Subcutaneous adipose tissue (tissue), 4 donors: Measurements from ENCODE around the gene PPP1R16B. TPM values are rescaled to one million over a fixed set of nuclear protein-coding genes. Genes with fewer than 3 reads are reported as not detected.

Experiments
- total RNA-seq, 4 donors: library from RNA; depleted of rRNA; stranded (reverse); fragments of >200 nt; gene quantifications; one replicate each; pipeline ENCODE4 v1.1.0, GENCODE V29; 2016
- TF ChIP-seq, protein P1 (sequence below): fragments of 450-650 bp; IDR thresholded peaks from one replicate; pipeline ENCODE4 v1.5.1; 2016; ENCODE audit warnings: low read depth, mild to moderate bottlenecking, control low read depth, antibody characterized with exemption, moderate library complexity

Gene PPP1R16B
- total RNA-seq, 4 donors from 2014 or later: 3.1 to 37.3 (median 4.9) TPM

DNA sequence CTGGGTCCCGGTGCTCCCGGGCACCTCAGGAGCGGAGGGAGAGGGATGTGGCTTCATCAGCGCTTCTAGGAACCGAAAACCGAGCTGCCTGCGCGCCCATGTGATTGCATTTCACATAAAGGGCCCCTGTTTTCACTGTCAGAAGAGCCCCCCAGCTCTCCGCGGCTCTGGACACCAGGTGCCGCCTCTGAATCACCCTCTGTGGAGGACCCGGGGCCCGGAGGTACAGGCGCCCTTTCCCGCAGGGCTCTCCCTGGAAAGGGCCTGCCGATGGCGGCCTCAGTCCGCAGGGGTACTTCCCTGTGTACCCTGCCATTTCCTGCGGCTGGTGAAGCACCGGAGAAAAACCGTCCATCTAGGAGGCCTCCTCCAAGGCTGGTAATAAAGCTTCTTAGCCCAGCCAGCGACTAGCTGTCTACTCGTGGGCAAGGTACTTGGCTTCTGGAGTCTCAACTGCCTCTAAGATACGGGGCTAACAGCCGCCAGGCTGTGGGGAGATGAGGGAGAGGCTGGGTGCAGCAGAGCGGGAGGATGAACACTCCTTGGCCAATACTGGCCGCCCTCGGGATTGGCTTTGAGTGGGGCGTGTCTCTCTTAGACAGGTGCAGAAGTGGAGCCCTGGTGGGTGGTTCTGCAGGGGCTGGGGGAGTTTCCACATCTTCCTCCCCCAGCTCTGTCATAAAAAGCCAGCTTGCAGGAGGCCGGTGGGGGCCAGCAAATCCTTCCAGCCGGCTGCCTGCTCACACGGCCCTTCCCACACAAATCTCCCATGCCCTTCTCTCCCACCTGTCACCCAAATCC lies 1.6 kb downstream of the PPP1R16B start:
- TF ChIP-seq, protein P1, sequence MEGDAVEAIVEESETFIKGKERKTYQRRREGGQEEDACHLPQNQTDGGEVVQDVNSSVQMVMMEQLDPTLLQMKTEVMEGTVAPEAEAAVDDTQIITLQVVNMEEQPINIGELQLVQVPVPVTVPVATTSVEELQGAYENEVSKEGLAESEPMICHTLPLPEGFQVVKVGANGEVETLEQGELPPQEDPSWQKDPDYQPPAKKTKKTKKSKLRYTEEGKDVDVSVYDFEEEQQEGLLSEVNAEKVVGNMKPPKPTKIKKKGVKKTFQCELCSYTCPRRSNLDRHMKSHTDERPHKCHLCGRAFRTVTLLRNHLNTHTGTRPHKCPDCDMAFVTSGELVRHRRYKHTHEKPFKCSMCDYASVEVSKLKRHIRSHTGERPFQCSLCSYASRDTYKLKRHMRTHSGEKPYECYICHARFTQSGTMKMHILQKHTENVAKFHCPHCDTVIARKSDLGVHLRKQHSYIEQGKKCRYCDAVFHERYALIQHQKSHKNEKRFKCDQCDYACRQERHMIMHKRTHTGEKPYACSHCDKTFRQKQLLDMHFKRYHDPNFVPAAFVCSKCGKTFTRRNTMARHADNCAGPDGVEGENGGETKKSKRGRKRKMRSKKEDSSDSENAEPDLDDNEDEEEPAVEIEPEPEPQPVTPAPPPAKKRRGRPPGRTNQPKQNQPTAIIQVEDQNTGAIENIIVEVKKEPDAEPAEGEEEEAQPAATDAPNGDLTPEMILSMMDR: no peak

DNA sequence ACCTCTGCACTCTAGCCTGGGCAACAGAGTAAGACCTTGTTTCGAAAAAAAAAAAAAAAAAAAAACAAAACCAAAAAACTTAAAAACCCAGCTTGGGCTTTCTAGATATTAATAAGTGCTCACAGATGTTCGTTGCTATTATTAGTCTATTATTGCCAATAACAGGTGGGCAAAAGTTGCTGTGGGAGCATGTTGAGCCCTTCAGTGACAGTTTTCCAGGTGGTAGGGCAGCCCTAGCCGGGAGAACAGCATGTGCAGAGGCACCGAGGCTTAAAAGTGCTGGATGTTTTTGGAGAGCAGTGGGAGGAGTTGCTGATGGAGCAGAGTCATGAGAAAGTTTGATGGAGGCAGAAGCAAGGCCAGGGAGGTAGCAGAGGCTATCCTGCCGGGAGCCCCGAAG lies 4.4 kb downstream of the PPP1R16B start:
- TF ChIP-seq, protein P1: no peak

DNA sequence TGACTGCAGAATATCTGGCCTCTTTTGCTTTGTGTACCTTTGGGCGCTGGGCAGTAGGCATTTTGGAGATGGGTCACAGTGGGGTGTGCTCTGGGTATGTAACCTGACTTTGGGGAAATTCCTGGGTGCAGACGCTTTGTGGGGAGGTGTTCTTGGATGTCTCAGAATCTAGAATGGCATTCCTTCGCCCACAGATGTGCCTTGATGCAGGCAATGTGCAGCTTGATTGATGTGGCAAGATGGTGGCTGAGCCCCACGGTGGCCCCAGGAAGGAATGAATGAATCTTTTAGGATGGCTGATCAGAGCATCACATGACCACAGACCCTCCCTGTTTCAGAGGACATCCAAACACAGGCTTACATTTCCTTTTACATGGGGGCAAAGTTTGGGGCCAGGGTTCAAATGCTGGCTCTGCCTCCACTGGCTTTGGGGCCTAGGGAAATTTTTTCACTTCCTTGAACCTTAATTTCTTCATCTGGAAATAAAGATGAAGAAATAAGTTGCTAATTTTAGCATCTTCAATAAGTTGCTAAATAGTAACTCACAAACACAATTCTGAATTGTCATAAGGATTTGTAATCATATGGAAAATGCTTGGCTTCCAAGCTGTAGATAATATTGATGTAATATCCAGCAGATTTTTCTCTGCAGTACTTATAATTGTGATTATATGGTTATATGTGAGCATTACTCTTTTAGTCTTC lies 5.6 kb downstream of the PPP1R16B start:
- TF ChIP-seq, protein P1: no peak

DNA sequence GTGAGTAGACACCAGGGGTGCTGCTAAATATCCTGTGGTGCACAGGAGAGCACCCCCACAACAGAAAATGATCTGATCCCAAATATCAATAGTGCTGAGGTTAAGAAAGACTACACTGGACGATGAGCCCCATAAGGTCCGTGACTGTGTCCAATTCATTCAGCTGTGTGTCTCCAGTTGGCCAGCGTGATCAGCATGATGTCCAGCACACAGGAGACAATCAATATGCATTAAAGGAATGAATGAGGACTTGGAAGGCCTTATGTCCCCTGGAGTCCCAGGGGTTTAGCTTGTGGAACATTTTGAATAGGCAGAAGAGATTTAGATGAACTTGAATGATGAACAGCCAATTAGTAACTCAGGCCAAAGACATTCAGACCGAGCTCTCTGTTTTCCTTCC lies 6.3 kb downstream of the PPP1R16B start:
- TF ChIP-seq, protein P1: no peak

DNA sequence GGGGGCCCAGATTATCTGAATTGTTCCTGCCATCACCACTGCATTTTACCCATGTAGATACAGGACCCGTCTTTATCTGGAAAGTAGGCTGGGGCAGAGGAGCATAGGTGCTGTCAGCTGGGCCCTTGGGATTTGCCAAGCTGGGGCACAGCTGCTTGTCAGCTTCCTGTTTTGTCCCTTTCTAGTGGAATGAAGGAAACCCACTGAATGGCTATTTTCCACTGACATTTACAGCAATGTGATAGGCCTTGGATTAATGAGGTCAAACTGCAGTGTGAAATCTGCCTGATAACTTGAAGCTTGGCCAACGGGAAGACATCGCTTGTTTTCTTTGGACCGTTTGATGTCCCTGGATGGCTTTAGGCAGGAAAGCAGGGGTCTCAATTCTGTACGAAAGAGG lies 6.7 kb downstream of the PPP1R16B start:
- TF ChIP-seq, protein P1: no peak

DNA sequence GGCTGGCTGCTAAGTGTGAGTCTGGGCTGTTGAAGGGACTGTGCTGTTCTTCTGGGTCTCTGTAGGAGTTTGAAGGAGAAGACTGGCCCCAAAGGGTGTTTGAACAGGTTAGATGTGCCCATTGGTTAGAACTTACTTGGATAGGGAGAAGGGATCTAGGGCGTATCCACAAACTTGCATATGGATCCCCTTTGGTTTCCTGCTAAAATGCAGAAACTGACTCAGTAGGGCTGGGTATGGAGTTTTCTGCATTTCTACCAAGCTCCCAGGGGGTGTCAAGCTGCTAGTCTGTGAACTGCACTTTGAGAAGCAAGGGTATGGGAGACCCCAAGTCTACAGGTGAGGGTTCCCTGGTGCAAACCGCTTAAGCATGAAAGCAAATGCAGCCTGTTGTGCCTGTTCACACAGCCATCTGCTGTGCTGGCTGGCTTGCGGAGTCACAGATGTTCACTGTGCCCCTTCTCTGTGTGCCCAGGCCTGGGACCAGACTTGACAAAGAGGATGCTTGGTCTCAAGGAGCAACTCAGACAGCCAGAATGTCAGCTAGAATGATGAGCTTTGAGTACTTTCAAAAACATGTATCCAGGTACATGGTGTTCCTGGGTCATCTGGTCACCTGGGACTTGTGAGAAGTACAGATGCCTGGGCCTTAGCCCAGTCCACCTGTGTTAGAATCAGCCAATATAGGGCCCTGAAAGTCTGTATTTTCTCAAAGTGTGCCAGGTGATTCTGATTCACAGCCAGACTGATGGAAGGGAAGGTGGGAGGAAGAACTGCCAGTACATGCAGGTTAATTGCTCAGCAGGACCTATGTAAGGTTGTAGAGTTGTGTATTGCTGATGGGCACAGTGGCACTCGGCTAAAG lies 7.4 kb downstream of the PPP1R16B start:
- TF ChIP-seq, protein P1: no peak
